GM23338 (cell line): ENCODE data around the gene QSOX1. TPM values are rescaled to one million over a fixed set of nuclear protein-coding genes. Genes with fewer than 3 reads are reported as not detected.

Source experiments
- ATAC-seq: fragments of 200-7000 bp; cut with Tn5 transposase; 3 replicates; pipeline ENCODE4 v1.9.1; 2020
- DNase-seq: peaks from one replicate; pipeline ENCODE4 v3.0.0-alpha.2; 2015; ENCODE audit warnings: low spot score
- H2AFZ ChIP-seq: fragments of 200-600 bp; sonication (generic); 2 replicates; pipeline ENCODE4 v1.8.0; 2016; ENCODE audit warnings: antibody characterized with exemption, mild to moderate bottlenecking, moderate library complexity
- H3F3A ChIP-seq: fragments of 200-600 bp; sonication (generic); replicated peaks from 2 replicates; pipeline ENCODE4 v1.8.0; 2017; ENCODE audit warnings: antibody characterized with exemption, mixed run types, low read depth
- H3K27ac ChIP-seq: fragments of 200-600 bp; sonication (generic); 2 replicates; pipeline ENCODE4 v1.6.1; 2016; ENCODE audit warnings: low read depth
- H3K27me3 ChIP-seq: fragments of 200-600 bp; sonication (generic); 2 replicates; pipeline ENCODE4 v1.8.0; 2016; ENCODE audit warnings: mild to moderate bottlenecking, mixed run types, moderate library complexity; ENCODE audit not compliant: insufficient read depth
- H3K36me3 ChIP-seq: fragments of 200-600 bp; sonication (generic); 2 replicates; pipeline ENCODE4 v1.8.0; 2016; ENCODE audit warnings: mild to moderate bottlenecking; ENCODE audit not compliant: insufficient read depth
- H3K4me1 ChIP-seq: fragments of 200-600 bp; sonication (generic); 2 replicates; pipeline ENCODE4 v1.8.0; 2016; ENCODE audit warnings: mild to moderate bottlenecking, moderate library complexity; ENCODE audit not compliant: insufficient read depth
- H3K4me2 ChIP-seq: fragments of 200-600 bp; sonication (generic); 2 replicates; pipeline ENCODE4 v1.7.1; 2017; ENCODE audit warnings: mixed run types
- H3K4me3 ChIP-seq: fragments of 200-600 bp; sonication (generic); 2 replicates; pipeline ENCODE4 v1.6.1; 2016; ENCODE audit warnings: mixed run types
- H3K79me2 ChIP-seq: fragments of 200-600 bp; sonication (generic); replicated peaks from 2 replicates; pipeline ENCODE4 v1.8.0; 2017; ENCODE audit warnings: mild to moderate bottlenecking; ENCODE audit not compliant: insufficient read depth
- H3K9me2 ChIP-seq: fragments of 200-600 bp; sonication (generic); 2 replicates; pipeline ENCODE4 v1.8.0; 2017; ENCODE audit not compliant: insufficient read depth
- H4K20me1 ChIP-seq: fragments of 200-600 bp; sonication (generic); replicated peaks from 2 replicates; pipeline ENCODE4 v1.8.0; 2017; ENCODE audit warnings: mild to moderate bottlenecking; ENCODE audit not compliant: insufficient read depth
- H3K27ac Mint-ChIP-seq: 2 replicates; pipeline ENCODE4 v1.8.0; 2020; ENCODE audit warnings: inconsistent platforms, mild to moderate bottlenecking, moderate library complexity, mixed read lengths
- H3K27me3 Mint-ChIP-seq: 3 replicates; pipeline ENCODE4 v1.8.0; 2022; ENCODE audit warnings: low read depth, mild to moderate bottlenecking, moderate library complexity, mixed read lengths, inconsistent platforms; ENCODE audit not compliant: insufficient read depth, poor library complexity
- H3K36me3 Mint-ChIP-seq: 3 replicates; pipeline ENCODE4 v1.8.0; 2021; ENCODE audit warnings: low read depth, mild to moderate bottlenecking, inconsistent platforms, moderate library complexity, mixed read lengths
- H3K4me1 Mint-ChIP-seq: 3 replicates; pipeline ENCODE4 v1.8.0; 2020; ENCODE audit warnings: mild to moderate bottlenecking, inconsistent platforms, mixed read lengths
- H3K4me3 Mint-ChIP-seq: 3 replicates; pipeline ENCODE4 v1.8.0; 2021; ENCODE audit warnings: moderate library complexity, mild to moderate bottlenecking, inconsistent platforms, mixed read lengths
- H3K9me3 Mint-ChIP-seq: 3 replicates; pipeline ENCODE4 v1.8.0; 2020; ENCODE audit warnings: moderate library complexity, mild to moderate bottlenecking, inconsistent platforms, mixed read lengths
- CTCF ChIP-seq, 2 experiments: fragments of 200-600 bp in 1 of 2; sonication (generic) in 1 of 2; conservative IDR thresholded peaks; 2 replicates each; pipeline versions ENCODE4 v1.5.1 to v1.6.1; 2016 to 2017; ENCODE audit warnings: antibody characterized with exemption in 2 of 2, low read depth in 2 of 2, mild to moderate bottlenecking in 2 of 2, moderate library complexity in 1 of 2
- ETS1 ChIP-seq: IDR thresholded peaks from 2 replicates; pipeline ENCODE4 v1.6.1; 2016; ENCODE audit warnings: antibody characterized with exemption
- EZH2 ChIP-seq: fragments of 200-600 bp; sonication (generic); IDR thresholded peaks from one replicate; pipeline ENCODE4 v1.8.0; 2017; ENCODE audit warnings: antibody characterized with exemption, mild to moderate bottlenecking, low read depth; ENCODE audit not compliant: unreplicated experiment
- EZH2phosphoT487 ChIP-seq: fragments of 200-600 bp; sonication (generic); IDR thresholded peaks from one replicate; pipeline ENCODE4 v1.8.1; 2018; ENCODE audit warnings: antibody characterized with exemption; ENCODE audit not compliant: unreplicated experiment
- NANOG ChIP-seq: IDR thresholded peaks from 2 replicates; pipeline ENCODE4 v1.6.1; 2016; ENCODE audit warnings: antibody characterized with exemption, borderline replicate concordance
- POLR2AphosphoS5 ChIP-seq: IDR thresholded peaks from 2 replicates; pipeline ENCODE4 v1.6.1; 2016; ENCODE audit warnings: antibody characterized with exemption, low read depth
- polyA plus RNA-seq: library from polyadenylated mRNA; unstranded; fragments of >200 nt; fragmentation: Nextera tagmentation; extraction: Ambion mirVana; gene quantifications from 2 replicates; pipeline ENCODE4 v1.2.1, GENCODE V29; 2016
- total RNA-seq: library from RNA; depleted of rRNA; stranded (reverse); fragments of >200 nt; shearing (Covaris generic); gene quantifications from 2 replicates; pipeline ENCODE4 v1.2.3, GENCODE V29; 2014

The QSOX1 gene
- total and polyA plus RNA-seq, 2 experiments from 2014 or later, result 47.8 to 119 TPM

- peak overlapping the region; percentile 100 for H3K4me2 ChIP-seq
- peaks cover 38% of the 10 kb centered on the region for H3K4me1 ChIP-seq
- H3K4me3 ChIP-seq, result peak overlapping the region; percentile 85
- Mint-ChIP-seq H3K4me1 (peaks cover 40% of the 10 kb centered on the region), H3K27me3 (peaks cover 86% of the 10 kb centered on the region), H3K27ac (no peak overlapping the region), H3K9me3 (peaks cover 7% of the 10 kb centered on the region), H3K36me3 (no peaks in the 10 kb centered on the region; the same call in 2 of the 3 replicates), H3K4me3 (peak overlapping the region; percentile 77)
- peaks cover 92% of the 10 kb centered on the region for H3K27me3 ChIP-seq
- no peaks in the 10 kb centered on the region for H3K9me2 ChIP-seq
- 0 out of 2 replicates have a peak, but pooled peaks cover 4% of the 10 kb centered on the region for H3K79me2 ChIP-seq
- no peaks in the 10 kb centered on the region for H3K36me3 ChIP-seq
- no peaks in the 10 kb centered on the region; the same call in 1 of the 2 replicates for H4K20me1 ChIP-seq
- H2AFZ ChIP-seq, result peak overlapping the region; percentile 72
- DNase-seq (peak; percentile 91), ATAC-seq (peak; percentile 12)
- no peak for TF ChIP-seq NANOG
- TF ChIP-seq EZH2, result peak; percentile 16
- H3K27ac ChIP-seq, result no peak overlapping the region
- H3F3A ChIP-seq, result peaks cover 40% of the 10 kb centered on the region
These were observed 76.3 kb downstream of the QSOX1 start for GRCh38 chr1:180230791-180231505.

GRCh38 chr1:180231506-180231921, 76.8 kb downstream of the QSOX1 start:
- Histone ChIP-seq H3K4me3 (peak overlapping the region; percentile 85), H2AFZ (peak overlapping the region; percentile 72; the same call in 1 of the 2 replicates), H3K36me3 (no peaks in the 10 kb centered on the region), H3F3A (peaks cover 45% of the 10 kb centered on the region), H4K20me1 (no peaks in the 10 kb centered on the region; the same call in 1 of the 2 replicates), H3K79me2 (0 out of 2 replicates have a peak, but pooled peaks cover 4% of the 10 kb centered on the region), H3K27ac (no peak overlapping the region), H3K4me1 (peaks cover 43% of the 10 kb centered on the region), H3K9me2 (no peaks in the 10 kb centered on the region), H3K4me2 (peak overlapping the region; percentile 100), H3K27me3 (peaks cover 92% of the 10 kb centered on the region)
- Mint-ChIP-seq H3K9me3 (peaks cover 7% of the 10 kb centered on the region), H3K4me1 (peaks cover 46% of the 10 kb centered on the region), H3K36me3 (no peaks in the 10 kb centered on the region; the same call in 2 of the 3 replicates), H3K4me3 (peak overlapping the region; percentile 77), H3K27ac (no peak overlapping the region), H3K27me3 (peaks cover 89% of the 10 kb centered on the region)
- peak; percentile 6 for ATAC-seq
- peak; percentile 85 for DNase-seq
- peak; percentile 40 for TF ChIP-seq EZH2
- peak; percentile 32 to 49; a peak in 2 of 4 replicates for TF ChIP-seq CTCF (conservative IDR thresholded peaks at IDR 0.05; ENCODE audit: low read depth in 2 of 2)
- no peak for TF ChIP-seq ETS1

GRCh38 chr1:180231936-180232335, 77.3 kb downstream of the QSOX1 start:
- H3K4me1 Mint-ChIP-seq, result peaks cover 50% of the 10 kb centered on the region
- H3K27me3 Mint-ChIP-seq, result peaks cover 90% of the 10 kb centered on the region
- Histone ChIP-seq H3K4me1 (peaks cover 47% of the 10 kb centered on the region), H3K27me3 (peaks cover 92% of the 10 kb centered on the region), H3K79me2 (0 out of 2 replicates have a peak, but pooled peaks cover 4% of the 10 kb centered on the region), H3K9me2 (no peaks in the 10 kb centered on the region), H3K4me3 (peak overlapping the region; percentile 85), H3K27ac (no peak overlapping the region), H3K36me3 (no peaks in the 10 kb centered on the region), H4K20me1 (no peaks in the 10 kb centered on the region; the same call in 1 of the 2 replicates), H2AFZ (no peak overlapping the region; the same call in 1 of the 2 replicates), H3K4me2 (peak overlapping the region; percentile 100), H3F3A (peaks cover 48% of the 10 kb centered on the region)
- H3K27ac Mint-ChIP-seq, result no peak overlapping the region
- TF ChIP-seq EZH2phosphoT487 (no peak), POLR2AphosphoS5 (no peak)
- H3K36me3 Mint-ChIP-seq, result no peaks in the 10 kb centered on the region; the same call in 2 of the 3 replicates
- DNase-seq (no peak), ATAC-seq (no peak)
- peak overlapping the region; percentile 77 for H3K4me3 Mint-ChIP-seq
- H3K9me3 Mint-ChIP-seq, result peaks cover 7% of the 10 kb centered on the region
